AG04450 (cell line): Measurements from ENCODE around the gene COX6B1. TPM values are rescaled to one million over a fixed set of nuclear protein-coding genes. Genes with fewer than 3 reads are reported as not detected.

Experiments used
- CTCF ChIA-PET: fragments of 300-600, 350-600 bp; formaldehyde crosslinking; extraction: SDS; loops from one replicate; lab custom pipeline; 2022; ENCODE audit warnings: antibody characterized with exemption, inconsistent platforms; lab: Charles Lee
- POLR2A ChIA-PET: fragments of 350-600 bp; formaldehyde crosslinking; extraction: SDS; loops from one replicate; lab custom pipeline; 2021; ENCODE audit warnings: antibody characterized with exemption, inconsistent platforms; lab: Yijun Ruan, JAX
- DNase-seq: peaks from one replicate; pipeline ENCODE4 v3.0.0-alpha.2; 2011; ENCODE audit warnings: low read depth, low spot score
- H3K27ac ChIP-seq: one replicate; pipeline ENCODE4 v1.5.1; 2012; ENCODE audit warnings: low read depth, low read length, control low read depth
- H3K27me3 ChIP-seq: one replicate; pipeline ENCODE4 v1.6.0; 2012; ENCODE audit warnings: low read length; ENCODE audit not compliant: control insufficient read depth, insufficient read depth
- H3K4me3 ChIP-seq: 2 replicates; pipeline ENCODE4 v1.5.1; 2011; ENCODE audit warnings: mild to moderate bottlenecking, low read depth, low read length, control low read depth
- H3K9me3 ChIP-seq: 2 replicates; pipeline ENCODE4 v1.5.1; 2012; ENCODE audit warnings: low read length; ENCODE audit not compliant: control insufficient read depth, insufficient read depth
- CTCF ChIP-seq: IDR thresholded peaks from 2 replicates; pipeline ENCODE4 v1.5.1; 2011; ENCODE audit warnings: low read depth, low read length, control low read depth, inconsistent platforms
- polyA plus RNA-seq: library from polyadenylated mRNA; depleted of rRNA; stranded (reverse); fragments of >200 nt; gene quantifications from 2 replicates; pipeline ENCODE4 v1.2.3, GENCODE V29; 2011

COX6B1 gene
- polyA plus RNA-seq, 1 experiment, result 398 TPM

GRCh38 chr19:35665157-35665556, 17.0 kb downstream of the COX6B1 start:
- POLR2A ChIA-PET, result no interaction called here
- DNase-seq, result no peak
- CTCF ChIA-PET, result interaction anchor here (0.8 kb wide), 1 partner anchor 16 kb away, joined by 3 read pairs; no protein-coding TSS in a partner anchor
- no peaks in the 10 kb centered on the region for H3K9me3 ChIP-seq
- no peak for TF ChIP-seq CTCF
- no peak overlapping the region for H3K4me3 ChIP-seq
- H3K27ac ChIP-seq, result no peak overlapping the region
- peaks cover 6% of the 10 kb centered on the region for H3K27me3 ChIP-seq

GRCh38 chr19:35665604-35666003, 17.5 kb downstream of the COX6B1 start:
- TF ChIP-seq CTCF, result no peak
- Histone ChIP-seq H3K27me3 (peaks cover 6% of the 10 kb centered on the region), H3K4me3 (no peak overlapping the region), H3K27ac (no peak overlapping the region), H3K9me3 (no peaks in the 10 kb centered on the region)
- POLR2A ChIA-PET, result no interaction called here
- DNase-seq, result no peak
- CTCF ChIA-PET, result no interaction called here

- ChIA-PET POLR2A (no interaction called here), CTCF (no interaction called here)
- DNase-seq, result no peak
- Histone ChIP-seq H3K27ac (no peak within 1 kb of the TSS), H3K27me3 (peaks cover 6% of the 10 kb centered on the region), H3K9me3 (no peaks in the 10 kb centered on the region), H3K4me3 (no peak within 1 kb of the TSS)
- no peak for TF ChIP-seq CTCF
Measured at GRCh38 chr19:35666251-35666913, 18.3 kb downstream of the COX6B1 start, which contains the start of gene UPK1A. Gene UPK1A, plus strand, starts transcription at chr19:35666517. Its CDS starts 296 bp downstream, at chr19:35666813.

- H3K9me3 ChIP-seq, result no peaks in the 10 kb centered on the region; the same call in 1 of the 2 replicates
- no peak for TF ChIP-seq CTCF
- DNase-seq, result no peak
- no peak overlapping the region for H3K4me3 ChIP-seq
- H3K27me3 ChIP-seq, result peaks cover 9% of the 10 kb centered on the region
- ChIA-PET CTCF (interaction anchor here (0.5 kb wide), 1 partner anchor 552 kb away, joined by 8 read pairs; no protein-coding TSS in a partner anchor), POLR2A (interaction anchor here (0.9 kb wide), 1 partner anchor 9 kb away, joined by 8 read pairs; no protein-coding TSS in a partner anchor)
- no peak overlapping the region for H3K27ac ChIP-seq
Measured at GRCh38 chr19:35669566-35669965, 21.4 kb downstream of the COX6B1 start.

- DNase-seq, result no peak
- Histone ChIP-seq H3K27ac (no peak overlapping the region), H3K4me3 (no peak overlapping the region), H3K27me3 (peaks cover 9% of the 10 kb centered on the region), H3K9me3 (no peaks in the 10 kb centered on the region; the same call in 1 of the 2 replicates)
- TF ChIP-seq CTCF, result no peak
- POLR2A ChIA-PET, result interaction anchor here (0.9 kb wide), 1 partner anchor 10 kb away, joined by 8 read pairs; no protein-coding TSS in a partner anchor
- CTCF ChIA-PET, result no interaction called here
Measured at GRCh38 chr19:35669974-35670373, 21.9 kb downstream of the COX6B1 start.
